ENCODE measurements around the gene LHPP.

The LHPP gene

DNA sequence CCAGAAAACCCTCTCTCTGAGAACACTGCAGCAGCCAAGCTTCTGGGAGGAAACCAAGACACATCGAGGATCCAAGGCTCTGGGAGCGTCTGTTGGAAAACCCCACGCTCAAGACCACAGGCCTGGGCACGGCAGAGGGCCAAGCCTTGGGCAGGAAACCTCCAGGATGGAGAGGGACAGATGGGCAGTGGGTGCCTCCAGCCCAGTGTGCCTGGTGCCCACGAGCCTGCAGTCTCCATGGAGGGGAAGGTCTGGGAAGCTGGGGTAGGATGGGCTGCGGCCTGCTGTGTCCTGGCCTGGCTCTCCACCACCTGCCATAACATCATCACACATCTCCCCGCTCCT lies 186.5 kb downstream of the LHPP start:
- TF ChIP-seq PAX5 (IDR thresholded peaks at IDR 0.05; ENCODE audit: insufficient read depth, low read length, severe bottlenecking) (no peak), POLR2AphosphoS5 (IDR thresholded peaks at IDR 0.05; ENCODE audit: low read depth, low read length) (no peak), SPI1 (IDR thresholded peaks at IDR 0.05; ENCODE audit: low read depth, low read length) (no peak), TAF1 (IDR thresholded peaks at IDR 0.05; ENCODE audit: low read depth, low read length) (no peak), POU2F2 (IDR thresholded peaks at IDR 0.05; ENCODE audit: low read depth, low read length) (no peak), POLR2A (IDR thresholded peaks at IDR 0.05; ENCODE audit: low read depth, low read length) (no peak)
- FAIRE-seq = no peak
- no peak for DNase-seq (ENCODE audit: insufficient read length, low spot score)

DNA sequence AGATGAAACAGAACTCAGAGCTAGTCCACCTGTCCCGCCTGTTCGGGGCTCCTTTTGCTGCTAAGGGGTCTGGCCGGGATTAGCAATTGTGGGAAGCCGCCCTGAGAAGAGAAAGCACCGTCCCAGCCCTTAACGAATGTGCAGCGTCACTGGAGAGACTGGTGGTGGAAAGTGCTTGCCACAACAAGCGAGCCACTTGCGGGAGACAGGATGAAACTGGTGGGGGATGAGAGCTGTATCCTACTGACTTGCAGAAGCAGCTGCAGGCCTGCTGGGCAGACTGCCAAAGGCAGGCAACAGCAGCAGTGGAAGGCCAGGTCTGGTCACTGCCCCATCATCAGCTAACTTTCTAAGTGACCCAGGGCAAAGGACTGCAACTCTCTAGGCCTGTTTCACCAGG lies 187.1 kb downstream of the LHPP start:
- FAIRE-seq = no peak
- DNase-seq (ENCODE audit: insufficient read length, low spot score) = no peak
- TF ChIP-seq POLR2AphosphoS5 (IDR thresholded peaks at IDR 0.05; ENCODE audit: low read depth, low read length) = no peak
- no peak for TF ChIP-seq TAF1 (IDR thresholded peaks at IDR 0.05; ENCODE audit: low read depth, low read length)
- no peak for TF ChIP-seq SPI1 (IDR thresholded peaks at IDR 0.05; ENCODE audit: low read depth, low read length)
- no peak for TF ChIP-seq POU2F2 (IDR thresholded peaks at IDR 0.05; ENCODE audit: low read depth, low read length)
- no peak for TF ChIP-seq POLR2A (IDR thresholded peaks at IDR 0.05; ENCODE audit: low read depth, low read length)
- no peak for TF ChIP-seq PAX5 (IDR thresholded peaks at IDR 0.05; ENCODE audit: insufficient read depth, low read length, severe bottlenecking)

DNA sequence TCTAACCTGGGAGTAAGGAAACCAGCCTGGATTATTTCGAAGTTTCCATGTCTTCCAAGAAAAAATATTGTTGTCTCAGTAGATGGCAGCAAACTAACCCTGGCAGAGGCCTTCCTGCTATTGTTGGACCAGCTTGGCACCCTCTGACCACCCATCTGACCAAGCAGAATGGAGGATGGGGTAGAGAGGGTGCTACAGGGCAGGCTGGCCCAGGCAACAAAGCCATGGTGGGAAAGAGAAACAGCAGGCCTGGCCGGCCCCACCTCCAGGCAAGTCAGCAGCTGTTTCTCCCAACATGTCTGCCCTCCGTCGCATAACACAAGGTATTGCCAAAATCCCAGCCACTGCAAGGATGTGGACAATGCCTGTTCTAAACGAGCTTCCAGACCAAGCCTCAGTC lies 187.6 kb downstream of the LHPP start:
- TF ChIP-seq PAX5 (IDR thresholded peaks at IDR 0.05; ENCODE audit: insufficient read depth, low read length, severe bottlenecking) = no peak
- no peak for TF ChIP-seq TAF1 (IDR thresholded peaks at IDR 0.05; ENCODE audit: low read depth, low read length)
- TF ChIP-seq POLR2AphosphoS5 (IDR thresholded peaks at IDR 0.05; ENCODE audit: low read depth, low read length) = no peak
- TF ChIP-seq SPI1 (IDR thresholded peaks at IDR 0.05; ENCODE audit: low read depth, low read length) = no peak
- no peak for TF ChIP-seq POLR2A (IDR thresholded peaks at IDR 0.05; ENCODE audit: low read depth, low read length)
- no peak for TF ChIP-seq POU2F2 (IDR thresholded peaks at IDR 0.05; ENCODE audit: low read depth, low read length)
- peak; percentile 76 for FAIRE-seq
- no peak for DNase-seq (ENCODE audit: insufficient read length, low spot score)

- DNase-seq (ENCODE audit: insufficient read length, low spot score) (no peak), FAIRE-seq (peak; percentile 67)
- TF ChIP-seq SPI1 (IDR thresholded peaks at IDR 0.05; ENCODE audit: low read depth, low read length) = no peak
- TF ChIP-seq POLR2A (IDR thresholded peaks at IDR 0.05; ENCODE audit: low read depth, low read length) = no peak
- TF ChIP-seq TAF1 (IDR thresholded peaks at IDR 0.05; ENCODE audit: low read depth, low read length) = no peak
- no peak for TF ChIP-seq POU2F2 (IDR thresholded peaks at IDR 0.05; ENCODE audit: low read depth, low read length)
- TF ChIP-seq PAX5 (IDR thresholded peaks at IDR 0.05; ENCODE audit: insufficient read depth, low read length, severe bottlenecking) = no peak
- TF ChIP-seq POLR2AphosphoS5 (IDR thresholded peaks at IDR 0.05; ENCODE audit: low read depth, low read length) = no peak
Observed at GRCh38 chr10:124650263-124650662, 188.6 kb downstream of the LHPP start.

GRCh38 chr10:124650820-124651401 lies 189.3 kb downstream of the LHPP start:
- peak; percentile 61 for DNase-seq (ENCODE audit: insufficient read length, low spot score)
- FAIRE-seq = no peak

DNA sequence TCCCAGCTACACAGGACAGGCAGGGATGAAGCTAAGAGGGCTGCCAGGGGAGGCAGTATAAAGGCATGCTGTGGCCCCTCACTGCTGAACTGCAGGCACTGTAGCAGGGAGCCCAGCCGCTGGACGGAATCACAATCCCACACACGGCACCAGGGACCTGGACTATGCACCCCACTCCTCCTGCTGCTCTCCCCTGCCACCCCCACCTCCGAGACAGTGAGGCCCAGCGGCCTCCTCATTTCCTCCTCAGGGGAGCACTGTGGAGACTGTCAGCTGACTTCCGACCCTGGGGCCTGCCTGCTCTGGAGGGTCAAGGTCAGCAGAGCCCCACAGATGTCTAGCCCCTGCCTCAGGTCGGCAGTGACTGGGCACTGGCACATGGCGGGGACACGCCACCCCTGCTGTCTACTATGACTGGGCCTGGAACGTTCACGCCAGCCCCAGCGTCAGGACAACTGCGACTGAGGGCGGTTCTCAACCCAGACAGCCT lies 189.8 kb downstream of the LHPP start:
- FAIRE-seq (peak; percentile 63), DNase-seq (ENCODE audit: insufficient read length, low spot score) (no peak)
- TF ChIP-seq POU2F2 (IDR thresholded peaks at IDR 0.05; ENCODE audit: low read depth, low read length) (no peak), SPI1 (IDR thresholded peaks at IDR 0.05; ENCODE audit: low read depth, low read length) (no peak), POLR2AphosphoS5 (IDR thresholded peaks at IDR 0.05; ENCODE audit: low read depth, low read length) (no peak), POLR2A (IDR thresholded peaks at IDR 0.05; ENCODE audit: low read depth, low read length) (no peak), TAF1 (IDR thresholded peaks at IDR 0.05; ENCODE audit: low read depth, low read length) (no peak), PAX5 (IDR thresholded peaks at IDR 0.05; ENCODE audit: insufficient read depth, low read length, severe bottlenecking) (no peak)

More at GRCh38 chr10:124650820-124651401, 189.3 kb downstream of the LHPP start:
- no peak for TF ChIP-seq PAX5 (IDR thresholded peaks at IDR 0.05; ENCODE audit: insufficient read depth, low read length, severe bottlenecking)
- TF ChIP-seq POLR2AphosphoS5 (IDR thresholded peaks at IDR 0.05; ENCODE audit: low read depth, low read length) = no peak
- no peak for TF ChIP-seq TAF1 (IDR thresholded peaks at IDR 0.05; ENCODE audit: low read depth, low read length)
- 0 out of 2 replicates have a peak, but pooled peaks have one; percentile 25 for TF ChIP-seq POU2F2 (IDR thresholded peaks at IDR 0.05; ENCODE audit: low read depth, low read length)
- no peak for TF ChIP-seq POLR2A (IDR thresholded peaks at IDR 0.05; ENCODE audit: low read depth, low read length)
- 0 out of 2 replicates have a peak, but pooled peaks have one; percentile 30 for TF ChIP-seq SPI1 (IDR thresholded peaks at IDR 0.05; ENCODE audit: low read depth, low read length)

- TF ChIP-seq SPI1 (IDR thresholded peaks at IDR 0.05; ENCODE audit: low read depth, low read length) = no peak
- TF ChIP-seq TAF1 (IDR thresholded peaks at IDR 0.05; ENCODE audit: low read depth, low read length) = no peak
- TF ChIP-seq PAX5 (IDR thresholded peaks at IDR 0.05; ENCODE audit: insufficient read depth, low read length, severe bottlenecking) = no peak
- TF ChIP-seq POLR2A (IDR thresholded peaks at IDR 0.05; ENCODE audit: low read depth, low read length) = no peak
- no peak for TF ChIP-seq POU2F2 (IDR thresholded peaks at IDR 0.05; ENCODE audit: low read depth, low read length)
- TF ChIP-seq POLR2AphosphoS5 (IDR thresholded peaks at IDR 0.05; ENCODE audit: low read depth, low read length) = no peak
- DNase-seq (ENCODE audit: insufficient read length, low spot score) (no peak), FAIRE-seq (no peak)
Observed at GRCh38 chr10:124652200-124652599, 190.6 kb downstream of the LHPP start.

DNA sequence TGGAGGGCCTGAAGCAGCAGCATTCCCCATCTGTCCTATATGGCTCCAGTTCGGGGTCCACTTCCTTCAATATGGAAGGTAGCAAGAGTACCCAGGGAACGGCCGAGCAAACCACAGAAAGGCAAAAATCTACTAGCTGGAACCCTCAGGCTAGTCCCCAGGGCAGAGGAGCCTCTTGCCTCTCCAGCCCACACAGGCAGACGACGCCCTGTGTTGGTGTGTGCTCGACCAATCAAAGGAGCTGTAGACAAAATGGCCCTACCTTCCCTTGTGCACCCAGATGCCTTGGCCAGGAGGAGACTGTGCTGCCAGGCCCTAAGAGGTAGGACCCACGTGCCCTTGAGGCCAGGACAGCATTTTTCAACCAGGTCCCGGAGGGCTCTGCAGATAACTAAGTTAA lies 191.1 kb downstream of the LHPP start:
- TF ChIP-seq POU2F2 (IDR thresholded peaks at IDR 0.05; ENCODE audit: low read depth, low read length) (no peak), PAX5 (IDR thresholded peaks at IDR 0.05; ENCODE audit: insufficient read depth, low read length, severe bottlenecking) (no peak), POLR2A (IDR thresholded peaks at IDR 0.05; ENCODE audit: low read depth, low read length) (no peak), TAF1 (IDR thresholded peaks at IDR 0.05; ENCODE audit: low read depth, low read length) (no peak), POLR2AphosphoS5 (IDR thresholded peaks at IDR 0.05; ENCODE audit: low read depth, low read length) (no peak), SPI1 (IDR thresholded peaks at IDR 0.05; ENCODE audit: low read depth, low read length) (no peak)
- FAIRE-seq (no peak), DNase-seq (ENCODE audit: insufficient read length, low spot score) (no peak)

DNA sequence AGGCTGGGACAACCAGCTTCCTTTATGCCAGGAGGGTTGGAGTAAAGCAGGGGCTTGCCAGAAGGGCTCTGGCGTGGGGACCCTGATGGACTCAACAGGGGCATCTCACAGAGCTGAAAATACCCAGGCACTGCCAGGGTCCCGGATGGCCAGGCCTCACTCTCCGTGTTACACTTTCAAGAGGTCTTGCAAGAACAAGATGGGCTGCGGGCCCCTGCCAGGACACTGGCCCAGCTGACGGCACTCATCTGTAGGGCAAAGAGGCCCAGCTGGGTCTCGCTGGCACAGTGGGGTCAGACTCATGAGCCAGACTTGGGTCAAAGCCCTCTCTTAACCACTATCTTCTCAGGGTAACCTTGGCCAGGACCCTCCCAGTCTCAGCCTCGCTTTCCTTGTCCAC lies 191.7 kb downstream of the LHPP start:
- FAIRE-seq (no peak), DNase-seq (ENCODE audit: insufficient read length, low spot score) (no peak)
- TF ChIP-seq POLR2A (IDR thresholded peaks at IDR 0.05; ENCODE audit: low read depth, low read length) (no peak), TAF1 (IDR thresholded peaks at IDR 0.05; ENCODE audit: low read depth, low read length) (no peak)
